CD14-positive monocyte (primary cell): ENCODE measurements around the gene FAAP20. TPM values are rescaled to one million over a fixed set of nuclear protein-coding genes. Genes with fewer than 3 reads are reported as not detected.

Experiments used
- DNase-seq, 3 donors: peaks; one replicate each; pipeline ENCODE4 v3.0.0-alpha.2; 2011 to 2022
- H2AFZ ChIP-seq: 2 replicates; pipeline ENCODE4 v1.6.0; 2012; ENCODE audit warnings: mild to moderate bottlenecking, low read depth, low read length, inconsistent platforms; ENCODE audit not compliant: insufficient read depth, poor library complexity, severe bottlenecking
- H3K27ac ChIP-seq, 2 donors: 1 replicate in 1 of 2; 2 replicates in 1 of 2; pipeline ENCODE4 v1.5.1; 2012 to 2013; ENCODE audit warnings: low read length in 2 of 2, control low read depth in 1 of 2, inconsistent platforms in 1 of 2, low read depth in 1 of 2, mild to moderate bottlenecking in 1 of 2
- H3K27me3 ChIP-seq, 2 donors: one replicate each; pipeline versions ENCODE4 v1.6.0 to v1.6.1; 2011 to 2013; ENCODE audit warnings: low read length in 2 of 2; ENCODE audit not compliant: control insufficient read depth in 2 of 2, insufficient read depth in 2 of 2
- H3K36me3 ChIP-seq, 2 donors: replicated peaks in 1 of 2; 1 replicate in 1 of 2; 2 replicates in 1 of 2; pipeline versions ENCODE4 v1.5.1 to v1.6.1; 2012 to 2013; ENCODE audit warnings: low read length in 2 of 2, control low read depth in 1 of 2, inconsistent platforms in 1 of 2, mild to moderate bottlenecking in 1 of 2; ENCODE audit not compliant: insufficient read depth in 2 of 2, control insufficient read depth in 1 of 2
- H3K4me1 ChIP-seq, 2 donors: 1 replicate in 1 of 2; 2 replicates in 1 of 2; pipeline versions ENCODE4 v1.5.1 to v1.6.1; 2012 to 2013; ENCODE audit warnings: low read length in 2 of 2, control low read depth in 1 of 2, inconsistent platforms in 1 of 2, mild to moderate bottlenecking in 1 of 2, moderate library complexity in 1 of 2; ENCODE audit not compliant: insufficient read depth in 2 of 2, control insufficient read depth in 1 of 2
- H3K4me2 ChIP-seq: replicated peaks from 2 replicates; pipeline ENCODE3; 2012; ENCODE audit warnings: low read length, moderate library complexity, mild to moderate bottlenecking; ENCODE audit not compliant: poor library complexity, severe bottlenecking; ENCODE audit errors: extremely low read depth
- H3K4me3 ChIP-seq, 3 experiments: fragments of 200-600 bp in 1 of 3; sonication (generic) in 1 of 3; replicated peaks in 1 of 3; 1 replicate in 2 of 3; 2 replicates in 1 of 3; pipeline ENCODE4 v1.5.1; 2011 to 2013; ENCODE audit warnings: low read length in 3 of 3, mild to moderate bottlenecking in 3 of 3, control low read depth in 2 of 3, low read depth in 2 of 3, inconsistent platforms in 1 of 3, moderate library complexity in 1 of 3
- H3K79me2 ChIP-seq: 2 replicates; pipeline ENCODE4 v1.6.0; 2012; ENCODE audit warnings: mild to moderate bottlenecking, control low read depth, inconsistent platforms, low read length, moderate library complexity; ENCODE audit not compliant: insufficient read depth
- H3K9ac ChIP-seq: 2 replicates; pipeline ENCODE4 v1.6.0; 2017; ENCODE audit warnings: low read length, mild to moderate bottlenecking; ENCODE audit not compliant: insufficient read depth, poor library complexity, severe bottlenecking
- H3K9me3 ChIP-seq, 2 donors: replicated peaks in 1 of 2; 1 replicate in 1 of 2; 2 replicates in 1 of 2; pipeline versions ENCODE4 v1.5.1 to v1.6.1; 2012 to 2013; ENCODE audit warnings: low read length in 2 of 2, control low read depth in 1 of 2; ENCODE audit not compliant: control insufficient read depth in 1 of 2, insufficient read depth in 1 of 2
- H4K20me1 ChIP-seq: 2 replicates; pipeline ENCODE4 v1.6.0; 2012; ENCODE audit warnings: mild to moderate bottlenecking, low read length, control low read depth, moderate library complexity; ENCODE audit not compliant: insufficient read depth
- H3K27ac Mint-ChIP-seq, 7 donors: one replicate each; pipeline ENCODE4 v1.8.0; 2020; ENCODE audit warnings: mild to moderate bottlenecking in 7 of 7, mixed read lengths in 7 of 7, moderate library complexity in 6 of 7, inconsistent platforms in 2 of 7
- H3K27me3 Mint-ChIP-seq, 3 donors: one replicate each; pipeline ENCODE4 v1.8.0; 2021 to 2022; ENCODE audit warnings: low read depth in 3 of 3, mild to moderate bottlenecking in 3 of 3, mixed read lengths in 3 of 3, moderate library complexity in 3 of 3, inconsistent platforms in 1 of 3
- H3K36me3 Mint-ChIP-seq, 2 donors: one replicate each; pipeline ENCODE4 v1.8.0; 2020; ENCODE audit warnings: mixed read lengths in 2 of 2, inconsistent platforms in 1 of 2, mild to moderate bottlenecking in 1 of 2
- H3K4me1 Mint-ChIP-seq: one replicate; pipeline ENCODE4 v1.8.0; 2020; ENCODE audit warnings: mild to moderate bottlenecking, mixed read lengths
- H3K4me3 Mint-ChIP-seq, 2 donors: one replicate each; pipeline ENCODE4 v1.8.0; 2020; ENCODE audit warnings: mild to moderate bottlenecking in 2 of 2, mixed read lengths in 2 of 2, moderate library complexity in 1 of 2
- H3K9me3 Mint-ChIP-seq, 7 donors: one replicate each; pipeline ENCODE4 v1.8.0; 2020 to 2022; ENCODE audit warnings: mixed read lengths in 7 of 7, mild to moderate bottlenecking in 6 of 7, moderate library complexity in 6 of 7, inconsistent platforms in 2 of 7
- WGBS: methylation state at CpG from one replicate; pipeline ENCODE4 v1.1.5; 2013; ENCODE audit warnings: missing lambda C conversion rate; ENCODE audit not compliant: insufficient coverage; 5-methylcytosine and 5-hydroxymethylcytosine counted together
- intact Hi-C, 2 donors: fragments of 100-400 bp; cut with micrococcal nuclease; formaldehyde crosslinking; loops; one replicate each; pipeline versions ENCODE4 v1.15.0 to v1.15.1; 2023
- polyA plus RNA-seq, 3 donors: library from polyadenylated mRNA; depleted of rRNA in 1 of 3; unstranded in 2 of 3; stranded (reverse) in 1 of 3; fragments of 300-500 nt in 2 of 3; fragments of >200 nt in 1 of 3; fragmentation: Illumina TruSeq in 2 of 3; gene quantifications; 1 replicate in 2 of 3; 2 replicates in 1 of 3; pipeline ENCODE4 v1.2.3, GENCODE V29; 2012 to 2021
- TF ChIP-seq, protein P1 (sequence below): fragments of 200-600 bp; IDR thresholded peaks from one replicate; pipeline ENCODE4 v1.8.0; 2022; ENCODE audit warnings: antibody characterized with exemption, mild to moderate bottlenecking

The FAAP20 gene
- polyA plus RNA-seq, 3 donors = 11.8 to 49.3 (median 35.1) TPM

DNA sequence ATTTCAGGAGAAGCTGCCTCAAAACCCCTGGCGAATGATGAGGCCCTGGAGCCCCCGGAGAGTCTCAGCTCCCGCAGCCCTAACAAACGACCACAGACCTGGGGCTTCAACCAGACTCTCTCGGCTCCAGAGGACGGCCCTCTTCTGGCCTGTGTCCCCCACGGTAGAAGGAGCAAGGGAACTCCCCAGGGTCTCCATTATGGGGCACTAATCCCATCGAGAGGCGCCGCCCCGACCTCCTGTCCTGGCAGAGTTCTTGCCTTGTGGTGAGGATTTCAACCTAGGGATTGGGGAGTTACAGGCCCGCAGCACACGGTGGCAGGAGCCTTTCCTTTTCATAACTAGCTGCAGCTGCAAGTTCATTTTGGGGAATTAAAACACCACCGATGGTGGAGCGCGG lies 6.2 kb downstream of the FAAP20 start:
- no peaks in the 10 kb centered on the region for H3K27me3 Mint-ChIP-seq
- no peaks in the 10 kb centered on the region for H3K36me3 ChIP-seq
- peaks cover 20 to 26% of the 10 kb centered on the region in 2 donors for H3K4me1 ChIP-seq
- H3K4me3 ChIP-seq = no peak overlapping the region
- H3K4me3 Mint-ChIP-seq = no peak overlapping the region
- no peaks in the 10 kb centered on the region for H3K9me3 Mint-ChIP-seq
- H4K20me1 ChIP-seq = no peaks in the 10 kb centered on the region
- no peaks in the 10 kb centered on the region for H3K27me3 ChIP-seq
- peaks cover 5 to 19% of the 10 kb centered on the region in 2 donors for H3K36me3 Mint-ChIP-seq
- H2AFZ ChIP-seq = no peak overlapping the region
- TF ChIP-seq, protein P1, sequence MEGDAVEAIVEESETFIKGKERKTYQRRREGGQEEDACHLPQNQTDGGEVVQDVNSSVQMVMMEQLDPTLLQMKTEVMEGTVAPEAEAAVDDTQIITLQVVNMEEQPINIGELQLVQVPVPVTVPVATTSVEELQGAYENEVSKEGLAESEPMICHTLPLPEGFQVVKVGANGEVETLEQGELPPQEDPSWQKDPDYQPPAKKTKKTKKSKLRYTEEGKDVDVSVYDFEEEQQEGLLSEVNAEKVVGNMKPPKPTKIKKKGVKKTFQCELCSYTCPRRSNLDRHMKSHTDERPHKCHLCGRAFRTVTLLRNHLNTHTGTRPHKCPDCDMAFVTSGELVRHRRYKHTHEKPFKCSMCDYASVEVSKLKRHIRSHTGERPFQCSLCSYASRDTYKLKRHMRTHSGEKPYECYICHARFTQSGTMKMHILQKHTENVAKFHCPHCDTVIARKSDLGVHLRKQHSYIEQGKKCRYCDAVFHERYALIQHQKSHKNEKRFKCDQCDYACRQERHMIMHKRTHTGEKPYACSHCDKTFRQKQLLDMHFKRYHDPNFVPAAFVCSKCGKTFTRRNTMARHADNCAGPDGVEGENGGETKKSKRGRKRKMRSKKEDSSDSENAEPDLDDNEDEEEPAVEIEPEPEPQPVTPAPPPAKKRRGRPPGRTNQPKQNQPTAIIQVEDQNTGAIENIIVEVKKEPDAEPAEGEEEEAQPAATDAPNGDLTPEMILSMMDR = no peak
- H3K9ac ChIP-seq = no peak overlapping the region
- WGBS = over 99% methylated on average over 12 of the region's 16 CpGs
- H3K27ac ChIP-seq = no peak overlapping the region
- peak overlapping the region in 6 of 7 donors; percentile 35 to 97 (median 78) for H3K27ac Mint-ChIP-seq
- H3K79me2 ChIP-seq = peaks cover 26% of the 10 kb centered on the region
- no peaks in the 10 kb centered on the region for H3K9me3 ChIP-seq
- DNase-seq = no peak
- H3K4me2 ChIP-seq = no peak overlapping the region
- intact Hi-C loops = no loop called here
- peaks cover 16% of the 10 kb centered on the region for H3K4me1 Mint-ChIP-seq

DNA sequence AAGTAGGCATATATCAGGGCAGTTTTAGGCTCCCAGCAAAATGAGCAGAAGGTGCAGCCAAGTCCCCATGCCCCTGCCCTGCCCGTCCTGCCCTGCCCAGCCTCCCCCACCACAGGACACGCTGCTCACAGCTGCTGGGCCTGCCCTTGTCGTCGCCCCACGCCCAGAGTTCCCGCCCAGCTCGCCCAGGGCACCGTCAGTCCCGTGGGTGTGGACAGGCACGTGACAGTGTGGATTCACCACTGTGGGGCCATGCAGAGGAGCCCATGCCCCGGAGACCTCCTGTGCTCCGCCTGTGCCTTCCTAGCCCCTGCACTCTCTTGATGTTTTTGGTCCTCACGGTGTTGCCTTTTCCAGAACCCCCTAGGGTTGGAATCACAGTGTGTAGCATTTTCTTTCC lies 7.0 kb downstream of the FAAP20 start:
- H3K4me2 ChIP-seq = no peak overlapping the region
- H3K4me1 ChIP-seq = peaks cover 20 to 24% of the 10 kb centered on the region in 2 donors
- peaks cover 5 to 19% of the 10 kb centered on the region in 2 donors for H3K36me3 Mint-ChIP-seq
- H3K9ac ChIP-seq = no peak overlapping the region
- H3K79me2 ChIP-seq = peaks cover 20% of the 10 kb centered on the region
- no peak overlapping the region for H3K4me3 Mint-ChIP-seq
- no peak for DNase-seq
- no peaks in the 10 kb centered on the region for H3K9me3 ChIP-seq
- no peak overlapping the region for H2AFZ ChIP-seq
- H3K27me3 Mint-ChIP-seq = no peaks in the 10 kb centered on the region
- H3K27me3 ChIP-seq = no peaks in the 10 kb centered on the region
- H3K9me3 Mint-ChIP-seq = peaks cover 0 to 2% (median 0%) of the 10 kb centered on the region in 7 donors
- peak overlapping the region in 2 of 7 donors; percentile 51 to 76 for H3K27ac Mint-ChIP-seq
- H4K20me1 ChIP-seq = no peaks in the 10 kb centered on the region
- H3K27ac ChIP-seq = no peak overlapping the region
- intact Hi-C loops = no loop called here
- H3K4me1 Mint-ChIP-seq = peaks cover 16% of the 10 kb centered on the region
- no peak overlapping the region for H3K4me3 ChIP-seq
- TF ChIP-seq, protein P1 = no peak
- WGBS = 91% methylated on average over 13 of the region's 13 CpGs
- H3K36me3 ChIP-seq = no peaks in the 10 kb centered on the region
